Activated CD8-positive, alpha-beta memory T cell treated with anti-CD3 and anti-CD28 coated beads for 4 hours (primary cell): ENCODE data around the gene PRR5L.

ENCODE experiments used
- DNase-seq, 2 donors: peaks; one replicate each; pipeline ENCODE4 v3.0.0-alpha.2; 2020; ENCODE audit warnings: low read depth in 2 of 2

PRR5L gene

DNA sequence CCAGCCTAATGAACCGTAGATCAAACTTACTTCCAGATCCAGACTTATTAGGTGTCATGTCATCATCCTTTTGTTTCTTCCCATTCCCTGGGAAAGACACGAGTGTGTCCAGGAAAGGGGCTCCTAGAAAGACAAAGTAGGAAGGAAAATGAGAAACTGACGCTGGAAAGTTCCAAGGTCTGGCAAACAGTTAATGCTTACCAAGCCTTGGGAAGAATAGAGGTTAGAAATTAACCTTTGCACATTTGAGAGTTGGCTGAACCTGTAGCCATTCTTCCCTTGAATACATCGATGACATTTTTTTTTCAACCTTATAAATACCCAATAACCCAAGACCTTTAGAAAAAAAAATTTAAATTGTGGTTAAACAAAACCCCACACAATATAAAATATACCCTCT, 136.7 kb downstream of the PRR5L start:
- no peak for DNase-seq

DNA sequence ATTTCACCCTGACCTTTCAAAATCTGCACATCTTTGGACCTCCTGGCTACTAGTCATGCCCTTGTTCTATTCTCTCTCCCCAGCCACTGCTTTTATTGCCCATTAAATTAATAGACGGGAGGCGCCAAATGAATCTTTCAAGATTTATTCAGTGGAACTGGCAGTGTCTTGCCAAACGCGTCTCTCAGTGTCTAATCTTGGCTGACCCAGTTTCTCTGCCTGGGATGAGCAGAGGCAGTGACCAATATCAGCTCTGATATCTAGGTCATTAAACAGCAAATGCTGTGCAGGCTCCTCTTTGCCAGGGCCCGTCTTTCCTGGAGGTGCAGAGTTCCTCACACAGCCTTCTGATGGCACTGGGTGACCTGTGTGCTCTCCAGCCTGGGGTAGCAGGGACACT, 140.0 kb downstream of the PRR5L start:
- no peak for DNase-seq

GRCh38 chr11:36436589-36436988, 140.5 kb downstream of the PRR5L start:
- no peak for DNase-seq

- no peak for DNase-seq
These were observed 141.3 kb downstream of the PRR5L start for GRCh38 chr11:36437413-36437812.

DNA sequence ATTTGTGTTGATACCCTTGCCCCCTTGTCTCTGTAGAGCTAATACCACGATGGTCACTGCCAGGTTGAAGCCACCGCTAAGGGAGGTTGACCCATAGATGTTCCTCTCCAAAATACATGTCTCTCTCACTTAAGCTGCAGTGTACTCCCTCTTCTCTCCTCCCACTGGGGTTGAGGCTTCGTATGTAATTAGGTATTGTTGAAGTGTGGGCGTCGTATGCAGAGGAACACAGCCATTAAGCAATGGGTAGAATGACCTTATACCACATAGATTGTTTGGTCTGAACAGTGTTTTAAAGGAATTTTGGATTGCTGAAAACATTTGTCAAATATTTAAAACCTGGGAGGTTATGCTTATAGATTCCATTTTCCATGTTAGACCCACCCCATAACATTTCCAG, 142.0 kb downstream of the PRR5L start:
- DNase-seq, result no peak

DNA sequence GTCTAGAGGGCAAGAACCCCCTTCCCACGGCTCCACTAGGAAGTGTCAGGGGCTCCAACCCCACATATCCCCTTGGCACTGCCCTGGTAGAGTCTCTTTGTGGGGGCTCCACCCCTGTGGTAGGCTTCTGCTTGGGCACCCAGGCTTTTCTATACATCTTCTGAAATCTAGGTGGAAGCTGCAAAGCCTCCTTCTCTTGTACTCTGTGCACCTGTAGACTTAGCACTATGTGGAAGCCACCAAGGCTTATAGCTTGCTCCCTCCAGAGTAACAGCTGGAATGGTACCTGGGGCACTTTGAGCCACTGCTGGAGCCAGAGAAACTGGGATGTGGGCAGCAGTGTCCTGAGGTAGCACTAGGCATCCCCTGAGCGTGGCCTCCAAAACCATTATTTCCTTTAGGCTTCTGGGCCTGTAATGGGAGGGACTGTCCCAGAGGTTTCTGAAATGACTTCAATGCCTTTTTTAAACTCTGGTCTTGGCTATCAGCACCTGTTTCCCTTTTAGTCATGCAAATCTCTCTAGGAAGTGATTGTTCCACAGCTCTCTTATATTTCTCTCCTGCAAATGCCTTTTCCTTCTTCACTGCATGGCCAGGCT, 145.6 kb downstream of the PRR5L start:
- no peak for DNase-seq

DNA sequence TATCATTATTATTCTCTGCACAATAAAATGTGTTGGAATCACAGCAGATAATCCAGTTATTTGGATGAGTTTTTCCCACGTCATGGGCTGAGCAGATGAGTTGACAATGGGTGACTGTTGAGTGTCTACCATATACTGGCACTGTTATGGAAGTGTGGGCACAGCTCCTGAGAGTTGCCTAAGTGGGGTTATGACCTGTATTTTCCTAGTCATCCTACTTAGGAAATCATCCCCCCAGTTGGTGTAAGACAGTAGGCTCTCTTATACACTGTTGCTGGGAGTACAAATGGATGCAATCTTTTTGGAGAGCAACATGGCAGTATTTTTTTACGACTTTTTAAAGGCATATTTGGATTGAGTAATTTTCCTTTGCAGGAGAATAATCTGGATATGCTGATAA, 147.6 kb downstream of the PRR5L start:
- DNase-seq, result no peak

DNA sequence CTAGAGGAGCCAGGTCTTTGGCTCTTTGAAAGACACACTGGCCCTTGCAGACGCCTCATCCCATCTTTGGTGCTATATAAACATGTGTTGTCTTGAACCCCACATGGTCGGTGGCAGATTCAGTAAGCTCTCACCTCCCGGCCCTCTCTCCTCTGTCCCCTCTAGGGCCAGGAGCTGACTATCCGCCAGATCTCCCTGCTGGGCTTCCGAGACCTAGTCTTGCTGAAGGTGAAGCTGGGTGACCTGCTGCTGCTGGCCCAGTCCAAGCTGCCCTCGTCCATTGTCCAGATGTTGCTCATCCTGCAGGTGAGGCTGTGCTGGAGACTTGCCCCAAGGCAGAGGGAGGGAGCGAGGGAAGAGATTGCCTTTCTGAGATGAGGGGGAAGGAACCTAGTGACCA, 150.0 kb downstream of the PRR5L start:
- DNase-seq, result no peak

DNA sequence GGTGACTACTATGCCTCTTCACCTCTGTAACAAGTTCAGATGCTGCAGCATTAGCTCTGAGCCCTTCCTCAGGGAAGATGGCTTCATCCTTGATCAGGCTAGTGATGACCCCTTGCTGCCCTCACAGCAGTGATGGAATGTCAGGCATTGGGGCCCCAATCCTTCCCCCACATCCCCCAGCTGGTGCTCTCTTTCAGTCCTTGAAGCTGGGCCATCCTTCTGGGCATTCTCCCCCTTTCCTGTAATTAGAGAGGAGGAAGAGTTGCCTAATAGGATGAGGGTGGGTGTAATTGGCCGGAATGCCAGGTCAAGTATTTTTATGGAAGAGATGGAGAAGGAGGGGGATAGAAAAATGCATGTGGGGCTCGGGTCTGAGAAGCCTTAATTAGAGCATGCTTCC, 151.4 kb downstream of the PRR5L start:
- no peak for DNase-seq

DNA sequence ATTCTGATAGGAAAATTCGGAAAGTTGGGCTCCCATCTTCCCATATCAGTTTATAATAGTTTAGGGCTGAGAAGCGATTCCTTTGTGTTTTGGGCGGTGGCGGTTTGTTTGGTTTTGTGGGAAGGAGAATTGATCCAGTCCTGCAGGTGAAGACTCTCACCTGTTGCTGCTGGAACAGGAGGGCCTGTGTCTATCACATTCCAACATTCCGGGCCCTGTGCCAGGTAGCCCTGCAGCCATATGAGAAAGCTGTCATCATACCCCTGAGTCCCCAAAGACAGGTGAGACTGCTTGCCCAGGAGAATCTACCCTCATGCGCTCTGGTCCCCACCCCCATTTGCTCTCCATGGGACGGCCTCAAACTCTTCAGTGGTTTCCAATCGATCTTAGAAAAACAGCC, 151.9 kb downstream of the PRR5L start:
- no peak for DNase-seq

- DNase-seq, result no peak
These were observed 153.5 kb downstream of the PRR5L start for GRCh38 chr11:36449561-36450096.

DNA sequence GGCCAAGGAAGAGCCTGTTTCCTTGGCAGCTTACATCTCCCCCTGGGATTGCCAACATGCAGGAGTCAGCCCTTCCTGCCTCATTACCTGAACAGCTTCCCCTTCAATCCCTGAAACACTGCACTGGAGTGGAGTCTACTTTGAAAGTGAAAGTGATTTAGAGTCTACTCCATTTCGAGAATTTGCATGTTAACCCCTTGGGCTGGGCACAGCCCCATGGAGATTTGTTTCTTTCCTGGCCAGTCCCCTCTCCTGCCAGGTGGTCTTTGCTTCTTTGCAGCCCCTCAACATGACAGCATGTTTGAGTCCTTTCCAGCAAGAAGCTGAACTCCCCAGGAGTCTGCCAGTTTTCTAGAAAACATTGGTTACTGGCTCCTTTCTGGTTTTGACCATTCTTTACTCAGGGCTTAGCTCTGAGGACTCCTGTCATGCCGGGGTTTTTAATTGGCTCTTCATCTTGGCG, 154.1 kb downstream of the PRR5L start:
- DNase-seq, result no peak

DNA sequence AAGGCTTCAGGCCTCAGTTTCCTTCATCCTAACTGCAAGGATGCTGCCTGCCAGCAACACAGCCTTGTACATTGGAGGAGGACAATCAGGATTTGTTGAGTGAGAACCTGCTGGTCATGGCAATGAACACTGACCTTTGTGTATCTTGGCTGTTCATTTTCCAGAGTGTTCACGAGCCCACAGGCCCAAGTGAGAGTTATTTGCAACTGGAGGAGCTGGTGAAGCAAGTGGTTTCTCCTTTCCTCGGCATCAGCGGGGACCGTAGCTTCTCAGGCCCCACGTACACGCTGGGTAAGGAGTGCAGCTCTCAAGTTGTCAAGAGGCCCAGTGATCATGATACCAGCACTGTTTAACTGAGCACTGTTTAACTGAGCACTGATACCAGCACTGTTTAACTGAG, 155.0 kb downstream of the PRR5L start:
- no peak for DNase-seq

- DNase-seq, result no peak
These were observed 155.6 kb downstream of the PRR5L start for GRCh38 chr11:36451681-36452080.

GRCh38 chr11:36452236-36452940, 156.3 kb downstream of the PRR5L start:
- no peak for DNase-seq

DNA sequence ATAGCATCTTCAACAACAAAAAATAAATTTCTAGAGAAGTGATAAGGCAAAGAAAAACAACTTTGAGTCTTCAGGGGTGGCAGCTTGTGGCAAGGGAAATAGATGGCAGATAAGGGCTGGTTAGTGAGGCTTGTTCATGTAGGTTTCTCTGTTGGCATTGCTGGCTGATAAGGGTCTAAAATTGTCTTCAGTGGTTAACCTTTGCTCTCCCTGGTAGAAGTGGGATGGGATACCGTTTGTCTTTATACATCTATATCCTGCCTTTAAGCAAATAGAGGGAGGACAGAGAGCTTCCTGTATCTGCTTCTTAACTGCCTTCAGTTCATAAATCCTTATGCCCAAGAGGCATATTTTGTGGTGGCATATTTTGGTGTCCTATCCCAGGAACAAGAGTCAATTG, 156.9 kb downstream of the PRR5L start:
- DNase-seq, result no peak

GRCh38 chr11:36453678-36454077, 157.6 kb downstream of the PRR5L start:
- DNase-seq, result no peak

DNA sequence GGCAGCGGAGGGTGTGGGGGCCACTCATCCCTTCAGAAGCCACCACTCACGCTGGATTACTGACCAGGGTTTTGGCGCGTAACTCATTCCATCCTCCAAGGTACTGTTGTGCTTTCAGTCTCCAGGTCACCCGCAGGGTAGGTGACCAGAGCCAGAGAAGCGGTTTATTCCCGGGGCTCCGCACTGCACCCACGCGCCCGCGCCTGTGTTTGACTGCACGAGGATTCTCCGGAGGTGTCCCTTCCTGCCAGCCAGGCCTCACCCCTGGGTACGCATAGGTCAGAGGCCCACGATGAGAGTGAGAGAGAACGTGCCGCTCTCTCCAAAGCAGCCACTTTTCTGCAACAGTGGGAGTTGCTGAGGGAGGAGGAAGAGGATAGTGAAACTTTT, 158.5 kb downstream of the PRR5L start:
- DNase-seq, result no peak

- no peak for DNase-seq
These were observed 159.0 kb downstream of the PRR5L start for GRCh38 chr11:36454941-36455631.

DNA sequence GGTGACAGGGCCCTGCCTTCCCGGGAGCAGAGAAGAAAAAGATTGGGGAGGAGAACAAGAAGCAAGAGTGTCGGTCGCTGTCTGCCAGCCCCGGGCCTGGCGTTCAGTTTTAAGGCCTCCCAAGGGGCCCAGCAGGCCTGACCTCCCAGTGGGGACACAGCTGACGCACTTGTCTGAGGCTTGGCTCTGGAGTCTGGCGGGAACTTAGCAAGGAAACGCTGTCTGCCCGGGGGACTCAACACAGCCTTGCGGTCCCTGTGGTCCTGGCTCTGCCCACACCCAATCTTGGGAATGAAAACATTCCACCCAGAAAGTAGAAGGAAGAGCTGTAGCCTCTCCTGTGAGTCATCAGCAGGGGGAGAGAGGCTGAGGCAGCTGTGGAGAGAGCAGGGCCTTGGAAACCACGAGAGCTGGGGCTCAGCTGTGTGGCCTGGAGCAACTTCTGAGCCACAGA, 159.6 kb downstream of the PRR5L start:
- no peak for DNase-seq

GRCh38 chr11:36456156-36456555, 160.1 kb downstream of the PRR5L start:
- no peak for DNase-seq

- no peak for DNase-seq
These were observed 162.2 kb downstream of the PRR5L start for GRCh38 chr11:36458129-36458915.
